GM18520 (cell line): ENCODE data around the gene NCK2.

Experiments
- ATAC-seq: cut with Tn5 transposase; IDR thresholded peaks from one replicate; pipeline ENCODE4 v1.9.1; 2021; ENCODE audit not compliant: unreplicated experiment

Gene NCK2

GRCh38 chr2:105841551-105841950 is 96.8 kb downstream of the NCK2 start:
- ATAC-seq: no peak

GRCh38 chr2:105842555-105842954 is 97.8 kb downstream of the NCK2 start:
- ATAC-seq: no peak

DNA sequence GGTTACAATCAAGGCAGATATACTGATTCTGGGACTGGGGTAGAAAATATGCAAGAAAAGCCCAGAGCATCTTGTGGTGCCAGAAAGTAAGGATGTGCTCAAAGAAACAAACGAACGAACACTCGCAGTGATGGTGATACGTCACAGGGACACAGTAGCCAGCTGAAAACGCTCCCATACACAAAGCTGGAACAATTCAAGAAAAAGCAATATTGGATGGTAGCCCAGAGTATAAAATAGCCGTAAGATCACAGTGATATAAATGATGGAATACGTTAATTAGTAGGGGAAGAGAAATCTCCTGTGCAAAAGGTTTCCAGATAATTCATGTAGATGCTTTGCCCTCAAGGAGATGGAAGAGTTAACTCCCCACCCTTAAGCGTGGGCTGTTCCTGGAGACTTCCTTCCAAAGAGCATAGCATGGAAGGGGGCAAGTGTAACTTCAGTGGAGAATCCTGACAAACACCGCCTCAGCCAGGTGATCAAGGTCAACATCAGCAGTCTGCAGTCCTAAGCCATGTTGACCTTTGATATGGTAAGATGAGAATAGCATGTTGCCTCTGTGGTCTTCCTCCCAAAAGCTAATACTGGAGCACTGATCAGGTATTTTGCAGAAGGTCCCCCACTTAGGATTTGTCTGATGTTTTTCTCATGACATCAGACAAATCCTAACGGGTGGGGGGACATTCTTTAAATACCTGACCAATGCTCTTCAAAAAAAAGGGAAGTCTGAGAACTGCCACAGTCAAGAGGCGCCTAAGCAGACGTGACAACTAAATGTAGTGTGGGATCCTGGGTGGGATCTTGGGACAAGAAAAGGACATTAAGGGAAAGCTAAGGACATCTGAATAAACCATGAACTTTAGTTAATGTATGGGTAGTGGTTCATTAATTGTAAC is 99.0 kb downstream of the NCK2 start:
- ATAC-seq: no peak

- no peak for ATAC-seq
These were observed 101.3 kb downstream of the NCK2 start for GRCh38 chr2:105845976-105846375.

DNA sequence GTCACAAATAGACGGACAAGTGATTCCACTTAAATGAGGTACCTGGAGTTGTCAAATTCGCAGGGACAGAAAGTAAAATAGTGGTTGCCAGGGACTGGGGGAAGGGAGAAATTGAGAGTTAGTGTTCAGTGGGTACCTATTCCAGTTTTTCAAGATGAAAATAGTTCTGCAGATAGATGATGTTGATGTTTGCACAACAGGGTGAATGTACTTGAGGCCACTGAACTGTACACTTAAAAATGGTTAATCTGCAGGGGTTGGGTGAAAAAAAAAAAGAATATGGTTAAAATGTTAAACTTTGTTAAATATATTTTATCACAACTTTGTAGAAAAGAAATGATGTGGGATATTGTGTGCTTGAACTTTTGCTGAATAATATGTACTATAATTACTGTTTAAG is 102.3 kb downstream of the NCK2 start:
- ATAC-seq: no peak

GRCh38 chr2:105848367-105848766 is 103.7 kb downstream of the NCK2 start:
- ATAC-seq: no peak

- no peak for ATAC-seq
These were observed 104.9 kb downstream of the NCK2 start for GRCh38 chr2:105849431-105850179.

DNA sequence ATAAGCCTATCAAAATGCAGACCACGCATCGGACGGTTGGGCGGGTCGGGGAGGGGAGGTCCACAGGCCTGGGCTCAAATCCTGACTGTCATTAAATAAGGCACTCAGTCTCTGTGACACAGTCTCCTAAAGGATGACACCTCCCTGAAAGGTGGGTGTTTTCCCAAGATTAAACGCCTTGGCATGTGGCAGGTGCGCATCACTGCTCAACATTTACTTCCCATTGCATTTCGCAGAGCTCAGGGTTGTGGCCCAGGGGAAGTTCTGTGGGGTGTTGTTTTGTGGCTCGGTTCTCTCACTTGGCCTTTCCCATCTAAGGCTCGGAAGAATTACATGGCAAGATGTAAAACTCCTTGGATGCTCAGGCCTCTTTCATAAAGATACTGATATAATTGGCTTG is 107.4 kb downstream of the NCK2 start:
- no peak for ATAC-seq

GRCh38 chr2:105853354-105854088 is 108.8 kb downstream of the NCK2 start:
- ATAC-seq: no peak

DNA sequence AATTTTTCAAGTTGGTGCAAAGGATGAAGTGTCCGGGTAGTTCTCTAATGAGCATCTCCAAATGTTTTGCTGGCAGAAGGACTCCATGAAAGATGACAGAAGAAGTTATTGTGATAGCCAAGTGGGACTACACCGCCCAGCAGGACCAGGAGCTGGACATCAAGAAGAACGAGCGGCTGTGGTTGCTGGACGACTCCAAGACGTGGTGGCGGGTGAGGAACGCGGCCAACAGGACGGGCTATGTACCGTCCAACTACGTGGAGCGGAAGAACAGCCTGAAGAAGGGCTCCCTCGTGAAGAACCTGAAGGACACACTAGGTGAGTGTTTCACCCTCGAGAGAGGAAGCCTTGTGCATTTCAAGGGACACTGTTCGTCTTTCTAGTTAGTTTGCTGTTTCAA is 110.3 kb downstream of the NCK2 start:
- ATAC-seq: no peak

- ATAC-seq: no peak
These were observed 111.9 kb downstream of the NCK2 start for GRCh38 chr2:105856581-105856980.

DNA sequence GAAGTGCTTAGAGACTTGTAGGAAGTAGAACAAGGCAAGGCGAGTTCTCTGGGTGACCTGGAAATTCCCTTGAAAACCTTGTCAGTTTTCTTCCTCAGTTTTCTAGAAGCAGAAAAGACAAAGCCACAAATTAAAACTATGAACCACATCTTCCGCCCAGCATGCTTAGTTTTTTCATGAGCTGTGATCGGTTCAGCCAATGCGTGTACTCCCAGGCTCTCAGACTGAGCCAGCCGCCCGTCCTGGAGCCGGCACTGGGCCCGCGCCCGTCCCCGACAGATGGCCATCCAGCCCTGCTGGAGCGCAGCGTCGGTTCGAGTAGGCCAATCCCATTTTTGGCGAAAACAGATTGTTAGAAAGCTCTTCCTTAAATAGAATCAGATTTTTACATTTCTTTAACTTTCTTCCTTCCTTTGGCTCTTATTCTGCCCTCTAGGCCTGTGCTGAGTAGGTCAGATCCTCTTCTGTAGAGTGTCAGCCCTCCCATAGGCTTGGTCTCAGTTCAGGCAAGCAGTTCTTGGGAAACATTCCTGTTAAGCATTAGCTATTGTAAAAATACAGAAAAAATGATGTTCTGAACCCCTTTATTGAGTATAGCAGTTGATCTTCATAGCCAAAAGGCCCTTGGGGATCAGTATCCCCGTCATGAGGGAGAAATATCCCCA is 112.5 kb downstream of the NCK2 start:
- no peak for ATAC-seq

GRCh38 chr2:105858868-105859693 is 114.4 kb downstream of the NCK2 start:
- ATAC-seq: no peak

DNA sequence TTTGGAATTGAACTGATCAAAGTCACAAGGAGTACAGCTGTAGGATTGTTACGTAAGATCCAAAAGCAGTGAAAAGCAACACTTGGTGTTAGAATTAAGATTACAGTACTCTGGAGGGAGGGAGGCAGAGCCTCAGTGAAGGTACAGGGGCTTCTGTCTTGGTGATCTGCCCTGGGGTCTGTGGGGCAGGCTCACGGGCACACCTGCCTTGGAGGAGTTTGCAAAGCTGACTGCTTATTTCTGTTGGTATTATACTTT is 114.9 kb downstream of the NCK2 start:
- no peak for ATAC-seq

GRCh38 chr2:105860567-105860966 is 115.9 kb downstream of the NCK2 start:
- no peak for ATAC-seq

GRCh38 chr2:105861200-105861599 is 116.5 kb downstream of the NCK2 start:
- no peak for ATAC-seq

- no peak for ATAC-seq
These were observed 118.1 kb downstream of the NCK2 start for GRCh38 chr2:105862843-105863242.

GRCh38 chr2:105864262-105864661 is 119.5 kb downstream of the NCK2 start:
- no peak for ATAC-seq

DNA sequence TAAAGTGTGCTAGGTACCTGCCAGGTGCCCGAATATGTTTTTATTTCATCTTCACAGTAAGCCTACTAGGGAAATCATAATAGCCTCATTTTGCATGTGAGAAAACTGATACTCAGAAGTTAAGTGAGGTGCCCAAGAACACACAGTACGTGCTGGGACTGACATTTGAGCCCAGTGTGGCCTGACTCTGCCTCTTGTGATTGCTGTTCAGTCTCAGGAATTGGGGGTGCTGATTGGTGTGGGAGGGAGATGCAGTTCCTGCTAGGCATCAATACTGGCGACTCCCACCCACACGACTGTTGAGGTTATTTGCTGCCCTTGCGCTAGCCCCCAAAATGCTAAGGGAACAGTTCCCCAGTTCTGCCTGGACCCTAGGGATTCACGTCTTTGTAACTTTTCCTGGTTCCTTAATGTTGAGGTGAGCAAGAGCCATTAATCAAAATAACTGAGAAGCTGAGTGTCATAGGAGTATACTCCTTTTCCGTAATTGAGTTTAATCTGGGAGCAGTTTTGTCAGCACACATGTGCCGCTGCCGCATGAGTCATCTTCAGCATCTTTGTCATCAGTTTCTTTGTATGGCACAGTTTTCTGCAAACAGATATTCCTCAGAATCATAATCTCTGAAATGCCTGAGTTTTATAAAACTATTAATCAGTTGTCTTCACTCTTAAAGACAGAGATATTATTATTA is 120.7 kb downstream of the NCK2 start:
- no peak for ATAC-seq
